GM12891 (cell line): ENCODE results near the gene SRGAP3.

Experiments used
- PAX5 ChIP-seq: IDR thresholded peaks from 2 replicates; pipeline ENCODE4 v1.6.1; 2011; ENCODE audit warnings: low read length, moderate library complexity, mild to moderate bottlenecking; ENCODE audit not compliant: insufficient read depth, severe bottlenecking
- POLR2A ChIP-seq: IDR thresholded peaks from 2 replicates; pipeline ENCODE4 v1.6.1; 2011; ENCODE audit warnings: low read depth, low read length, control low read depth
- POLR2AphosphoS5 ChIP-seq: IDR thresholded peaks from 2 replicates; pipeline ENCODE4 v1.6.1; 2011; ENCODE audit warnings: low read depth, low read length, control low read depth
- POU2F2 ChIP-seq: IDR thresholded peaks from 2 replicates; pipeline ENCODE4 v1.6.1; 2011; ENCODE audit warnings: low read depth, mild to moderate bottlenecking, control low read depth, low read length, moderate library complexity
- SPI1 ChIP-seq: IDR thresholded peaks from 2 replicates; pipeline ENCODE4 v1.6.1; 2011; ENCODE audit warnings: low read depth, low read length, control low read depth
- TAF1 ChIP-seq: IDR thresholded peaks from 2 replicates; pipeline ENCODE4 v1.6.1; 2011; ENCODE audit warnings: low read depth, low read length, control low read depth

DNA sequence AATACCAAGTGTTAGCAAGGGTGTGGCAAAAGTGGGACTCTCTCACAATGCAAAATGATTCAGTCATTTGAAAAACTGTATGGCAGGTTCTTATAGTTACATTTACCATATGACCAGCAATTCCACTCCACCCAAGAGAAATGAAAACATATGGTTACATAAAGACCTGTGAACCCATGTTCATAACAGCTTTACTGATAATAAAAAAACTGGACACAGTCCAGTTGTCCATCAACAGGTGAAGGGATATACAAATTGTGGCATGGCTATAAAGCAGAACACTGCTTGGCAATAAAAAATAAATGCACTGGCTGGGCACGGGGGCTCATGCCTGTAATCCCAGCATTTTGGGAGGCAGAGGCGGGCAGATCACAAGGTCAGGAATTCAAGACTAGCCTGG lies 316.9 kb downstream of the SRGAP3 start:
- no peak for TF ChIP-seq PAX5
- TF ChIP-seq POLR2AphosphoS5: no peak
- TF ChIP-seq POLR2A: no peak
- no peak for TF ChIP-seq TAF1
- no peak for TF ChIP-seq SPI1
- no peak for TF ChIP-seq POU2F2
